ENCODE data around the gene GPSM3.

DNA sequence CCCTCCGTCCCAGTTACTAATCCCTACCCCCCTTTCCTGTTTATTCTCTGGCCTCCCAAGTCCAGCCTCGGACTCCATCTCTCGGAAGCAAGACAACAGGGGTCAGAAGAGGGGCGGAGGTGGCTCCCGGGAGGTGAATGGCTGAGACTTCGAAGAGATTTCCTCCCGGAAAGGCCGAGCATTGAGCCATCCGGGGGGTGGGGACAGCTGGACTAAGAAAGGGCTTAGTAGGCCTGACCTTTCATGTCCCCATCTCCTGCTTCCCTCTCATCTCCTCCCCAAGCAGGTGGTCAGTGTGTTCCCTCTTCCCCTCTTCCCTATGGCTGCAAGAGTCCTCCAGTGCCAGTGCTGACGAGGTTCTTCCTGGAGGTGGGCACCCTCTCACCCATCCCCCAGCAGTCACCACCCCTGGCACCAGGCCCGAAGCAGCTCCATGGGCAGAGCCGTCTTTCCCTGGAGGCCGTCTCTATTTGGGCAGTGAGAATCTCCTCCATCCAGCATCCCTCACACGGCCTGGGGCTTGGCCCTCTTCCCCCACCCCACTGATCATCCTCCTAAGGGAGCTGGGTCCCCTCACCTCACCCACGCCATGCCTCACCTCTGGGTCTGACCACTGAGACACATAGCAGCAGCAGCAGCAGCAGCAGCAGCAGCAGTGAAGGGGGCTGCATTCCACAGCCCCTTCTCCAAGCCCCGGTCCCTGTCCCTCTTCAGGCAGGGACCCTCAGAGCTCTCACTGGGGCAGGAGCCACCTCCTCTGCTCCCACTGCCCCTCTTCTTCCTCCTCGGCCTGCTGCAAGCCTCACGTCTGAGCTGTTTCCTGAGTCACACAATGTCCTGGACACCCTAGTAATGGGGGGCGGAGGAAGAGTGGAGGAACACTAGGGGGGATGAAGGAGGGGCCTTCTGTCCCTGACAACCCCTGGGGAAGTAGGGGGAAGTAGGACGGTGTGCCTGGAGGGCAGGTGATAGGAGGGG, 31.1 kb upstream of the GPSM3 start, which contains the start of gene NOTCH4:
- TF ChIP-seq, protein P1, sequence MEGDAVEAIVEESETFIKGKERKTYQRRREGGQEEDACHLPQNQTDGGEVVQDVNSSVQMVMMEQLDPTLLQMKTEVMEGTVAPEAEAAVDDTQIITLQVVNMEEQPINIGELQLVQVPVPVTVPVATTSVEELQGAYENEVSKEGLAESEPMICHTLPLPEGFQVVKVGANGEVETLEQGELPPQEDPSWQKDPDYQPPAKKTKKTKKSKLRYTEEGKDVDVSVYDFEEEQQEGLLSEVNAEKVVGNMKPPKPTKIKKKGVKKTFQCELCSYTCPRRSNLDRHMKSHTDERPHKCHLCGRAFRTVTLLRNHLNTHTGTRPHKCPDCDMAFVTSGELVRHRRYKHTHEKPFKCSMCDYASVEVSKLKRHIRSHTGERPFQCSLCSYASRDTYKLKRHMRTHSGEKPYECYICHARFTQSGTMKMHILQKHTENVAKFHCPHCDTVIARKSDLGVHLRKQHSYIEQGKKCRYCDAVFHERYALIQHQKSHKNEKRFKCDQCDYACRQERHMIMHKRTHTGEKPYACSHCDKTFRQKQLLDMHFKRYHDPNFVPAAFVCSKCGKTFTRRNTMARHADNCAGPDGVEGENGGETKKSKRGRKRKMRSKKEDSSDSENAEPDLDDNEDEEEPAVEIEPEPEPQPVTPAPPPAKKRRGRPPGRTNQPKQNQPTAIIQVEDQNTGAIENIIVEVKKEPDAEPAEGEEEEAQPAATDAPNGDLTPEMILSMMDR (IDR thresholded peaks at IDR 0.05): no peak
- TF ChIP-seq POLR2AphosphoS5 (IDR thresholded peaks at IDR 0.05) (peak; percentile 21 to 59), EP300 (IDR thresholded peaks at IDR 0.05) (no peak), POLR2A (IDR thresholded peaks at IDR 0.05; ENCODE audit: low read depth) (no peak)
